ENCODE results near the gene FSTL5. TPM values are rescaled to one million over a fixed set of nuclear protein-coding genes. Genes with fewer than 3 reads are reported as not detected.

FSTL5 gene
- polyA plus RNA-seq, 4 donors: 0.19 to 0.36 TPM; not detected in 2

DNA sequence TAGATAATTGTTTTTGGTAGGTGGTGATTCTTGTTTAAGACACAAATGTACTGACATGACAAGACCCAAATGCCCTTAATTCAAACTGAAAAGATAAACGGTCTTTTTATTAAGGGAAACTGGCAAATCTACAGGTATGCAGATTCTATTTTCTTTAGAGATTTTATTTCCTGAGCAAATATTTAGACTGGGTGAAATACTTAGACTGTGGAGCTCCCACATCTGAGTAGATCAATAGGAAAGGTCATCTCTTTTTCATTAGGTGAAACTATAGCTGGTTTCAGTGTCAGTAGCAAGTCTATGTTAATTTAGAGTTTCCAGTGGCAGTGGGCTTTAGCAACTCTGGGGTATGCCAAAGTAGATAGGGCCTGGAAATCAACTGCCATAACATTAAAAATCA is 446.7 kb downstream of the FSTL5 start:
- no peaks in the 10 kb centered on the region for H3K36me3 ChIP-seq (ENCODE audit: control insufficient read depth in 3 of 3, insufficient read depth in 2 of 3, low read depth in 1 of 3, low read length in 3 of 3)
- H3K9me3 ChIP-seq (ENCODE audit: control insufficient read depth in 2 of 2, insufficient read depth in 1 of 2, low read depth in 1 of 2, low read length in 1 of 2): no peaks in the 10 kb centered on the region
- DNase-seq: no peak
- H3K4me1 ChIP-seq (ENCODE audit: control insufficient read depth in 3 of 3, insufficient read depth in 2 of 3, low read depth in 1 of 3, low read length in 2 of 3): no peaks in the 10 kb centered on the region
- WGBS, 3 donors: 16 to 63% (median 28%) methylated on average over 1 of the region's 1 CpG
- H3K4me3 ChIP-seq (ENCODE audit: low read depth in 1 of 3, low read length in 3 of 3): no peak overlapping the region
- no peak for FAIRE-seq
- H3K27ac ChIP-seq (ENCODE audit: low read depth in 1 of 3, low read length in 2 of 3): no peak overlapping the region
- no peaks in the 10 kb centered on the region for H3K27me3 ChIP-seq (ENCODE audit: control insufficient read depth in 3 of 3, insufficient read depth in 3 of 3, low read length in 3 of 3)

DNA sequence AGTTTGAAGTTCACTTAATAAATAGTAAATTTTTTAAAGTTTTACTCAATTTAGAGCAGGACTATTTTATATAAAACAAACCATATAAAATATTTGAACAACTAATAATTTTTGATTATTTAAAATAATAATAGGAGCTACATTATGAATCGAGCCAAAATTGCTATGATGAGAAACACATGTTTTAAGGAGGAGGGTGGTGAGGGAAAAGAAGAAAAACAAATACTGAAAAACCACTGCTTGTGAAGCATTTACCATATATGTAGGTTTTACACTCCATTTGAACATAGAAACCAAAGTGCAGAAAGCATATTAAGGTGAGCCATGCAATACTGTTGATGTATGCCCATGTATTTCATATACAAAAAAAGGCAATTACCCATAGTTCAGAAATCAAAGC is 448.9 kb downstream of the FSTL5 start:
- Histone ChIP-seq H3K36me3 (ENCODE audit: control insufficient read depth in 3 of 3, insufficient read depth in 2 of 3, low read depth in 1 of 3, low read length in 3 of 3) (no peaks in the 10 kb centered on the region), H3K9me3 (ENCODE audit: control insufficient read depth in 2 of 2, insufficient read depth in 1 of 2, low read depth in 1 of 2, low read length in 1 of 2) (no peaks in the 10 kb centered on the region), H3K27me3 (ENCODE audit: control insufficient read depth in 3 of 3, insufficient read depth in 3 of 3, low read length in 3 of 3) (no peaks in the 10 kb centered on the region), H3K4me3 (ENCODE audit: low read depth in 1 of 3, low read length in 3 of 3) (no peak overlapping the region), H3K27ac (ENCODE audit: low read depth in 1 of 3, low read length in 2 of 3) (no peak overlapping the region), H3K4me1 (ENCODE audit: control insufficient read depth in 3 of 3, insufficient read depth in 2 of 3, low read depth in 1 of 3, low read length in 2 of 3) (no peaks in the 10 kb centered on the region)
- DNase-seq (no peak), FAIRE-seq (no peak)
- 45 to 57% (median 54%) methylated on average over 1 of the region's 1 CpG for WGBS, 3 donors

DNA sequence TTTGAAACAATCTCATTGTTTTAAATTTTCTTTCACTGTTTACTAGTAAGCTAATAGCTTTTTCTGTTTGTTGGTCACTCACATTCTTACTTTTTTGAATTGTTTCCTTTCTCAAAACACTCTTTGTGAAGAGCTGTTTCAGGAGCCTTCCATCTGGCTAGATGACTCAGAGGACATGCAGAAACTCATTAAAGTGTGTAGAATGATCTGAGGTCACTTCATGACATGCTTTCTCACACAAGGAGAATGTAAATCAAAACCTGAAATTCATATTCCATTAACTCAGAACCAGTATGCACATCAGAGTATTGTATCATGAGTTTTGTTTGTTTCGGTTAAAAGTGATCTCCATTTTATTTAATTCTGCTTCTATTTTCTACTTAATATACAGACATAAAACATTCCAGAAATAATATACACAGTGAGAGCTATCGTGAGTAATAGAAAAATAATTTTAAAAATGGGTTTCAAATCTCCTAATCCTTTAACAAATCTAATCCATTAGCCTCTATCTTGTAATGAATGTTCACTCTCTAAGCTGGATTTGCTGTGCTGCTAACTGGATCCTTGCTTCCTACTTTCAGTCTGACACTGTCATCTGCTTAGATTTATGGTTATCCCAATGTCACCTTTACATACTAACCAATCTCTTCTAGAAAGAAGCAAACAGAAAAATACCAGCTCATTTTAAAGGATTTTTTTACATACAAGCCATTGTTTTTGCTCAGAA is 449.6 kb downstream of the FSTL5 start:
- no peaks in the 10 kb centered on the region for H3K27me3 ChIP-seq (ENCODE audit: control insufficient read depth in 3 of 3, insufficient read depth in 3 of 3, low read length in 3 of 3)
- H3K4me3 ChIP-seq (ENCODE audit: low read depth in 1 of 3, low read length in 3 of 3): no peak overlapping the region
- WGBS, 3 donors: 57 to 61% (median 57%) methylated on average over 2 of the region's 2 CpGs
- H3K36me3 ChIP-seq (ENCODE audit: control insufficient read depth in 3 of 3, insufficient read depth in 2 of 3, low read depth in 1 of 3, low read length in 3 of 3): no peaks in the 10 kb centered on the region
- H3K27ac ChIP-seq (ENCODE audit: low read depth in 1 of 3, low read length in 2 of 3): no peak overlapping the region
- DNase-seq (no peak), FAIRE-seq (no peak)
- H3K4me1 ChIP-seq (ENCODE audit: control insufficient read depth in 3 of 3, insufficient read depth in 2 of 3, low read depth in 1 of 3, low read length in 2 of 3): no peaks in the 10 kb centered on the region
- no peaks in the 10 kb centered on the region for H3K9me3 ChIP-seq (ENCODE audit: control insufficient read depth in 2 of 2, insufficient read depth in 1 of 2, low read depth in 1 of 2, low read length in 1 of 2)

DNA sequence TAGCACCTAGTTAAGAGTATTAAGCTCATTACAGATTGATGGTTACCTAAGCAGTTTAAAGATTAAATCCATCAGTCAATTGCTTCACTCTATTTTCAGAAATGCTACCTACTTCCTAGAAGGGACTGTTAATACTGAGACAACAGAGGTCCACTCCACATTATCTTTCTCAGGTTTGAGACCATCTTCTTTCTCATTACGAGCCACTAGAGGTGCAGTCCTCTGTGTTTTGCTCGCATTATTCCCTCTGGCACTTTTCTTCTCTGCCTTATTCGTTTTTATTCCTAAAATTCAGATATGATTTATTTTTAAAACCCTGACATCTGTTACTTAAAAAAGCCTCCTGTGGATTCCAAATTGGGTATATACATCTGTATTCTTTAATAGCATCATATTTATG is 459.1 kb downstream of the FSTL5 start:
- FAIRE-seq (no peak), DNase-seq (no peak)
- 24 to 29% (median 25%) methylated on average over 3 of the region's 3 CpGs for WGBS, 3 donors
- Histone ChIP-seq H3K36me3 (ENCODE audit: control insufficient read depth in 3 of 3, insufficient read depth in 2 of 3, low read depth in 1 of 3, low read length in 3 of 3) (no peaks in the 10 kb centered on the region), H3K4me1 (ENCODE audit: control insufficient read depth in 3 of 3, insufficient read depth in 2 of 3, low read depth in 1 of 3, low read length in 2 of 3) (no peaks in the 10 kb centered on the region), H3K9me3 (ENCODE audit: control insufficient read depth in 2 of 2, insufficient read depth in 1 of 2, low read depth in 1 of 2, low read length in 1 of 2) (no peaks in the 10 kb centered on the region), H3K27ac (ENCODE audit: low read depth in 1 of 3, low read length in 2 of 3) (no peak overlapping the region), H3K27me3 (ENCODE audit: control insufficient read depth in 3 of 3, insufficient read depth in 3 of 3, low read length in 3 of 3) (no peaks in the 10 kb centered on the region), H3K4me3 (ENCODE audit: low read depth in 1 of 3, low read length in 3 of 3) (no peak overlapping the region)

DNA sequence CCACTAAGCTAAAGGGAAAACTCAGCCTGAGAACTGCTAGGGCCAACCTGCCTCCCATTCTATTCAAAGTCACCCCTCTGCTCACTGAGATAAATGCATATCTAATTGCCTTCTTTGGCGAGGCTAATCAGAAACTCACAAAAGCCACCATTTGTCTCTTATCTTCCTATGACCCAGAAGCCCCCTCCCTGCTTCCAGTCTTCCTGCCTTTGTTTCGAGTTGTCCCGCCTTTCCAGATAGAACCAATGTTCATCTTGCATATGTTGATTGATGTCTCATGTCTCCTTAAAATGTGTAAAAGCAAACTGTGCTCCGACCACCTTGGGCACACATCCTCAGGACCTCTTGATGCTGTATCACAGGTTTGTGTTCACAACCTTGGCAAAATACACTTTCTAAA is 459.8 kb downstream of the FSTL5 start:
- Histone ChIP-seq H3K9me3 (ENCODE audit: control insufficient read depth in 2 of 2, insufficient read depth in 1 of 2, low read depth in 1 of 2, low read length in 1 of 2) (no peaks in the 10 kb centered on the region), H3K4me3 (ENCODE audit: low read depth in 1 of 3, low read length in 3 of 3) (no peak overlapping the region), H3K36me3 (ENCODE audit: control insufficient read depth in 3 of 3, insufficient read depth in 2 of 3, low read depth in 1 of 3, low read length in 3 of 3) (no peaks in the 10 kb centered on the region), H3K27ac (ENCODE audit: low read depth in 1 of 3, low read length in 2 of 3) (no peak overlapping the region), H3K4me1 (ENCODE audit: control insufficient read depth in 3 of 3, insufficient read depth in 2 of 3, low read depth in 1 of 3, low read length in 2 of 3) (no peaks in the 10 kb centered on the region), H3K27me3 (ENCODE audit: control insufficient read depth in 3 of 3, insufficient read depth in 3 of 3, low read length in 3 of 3) (no peaks in the 10 kb centered on the region)
- 52 to 68% (median 52%) methylated on average over 4 of the region's 4 CpGs for WGBS, 3 donors
- FAIRE-seq (no peak), DNase-seq (no peak)

DNA sequence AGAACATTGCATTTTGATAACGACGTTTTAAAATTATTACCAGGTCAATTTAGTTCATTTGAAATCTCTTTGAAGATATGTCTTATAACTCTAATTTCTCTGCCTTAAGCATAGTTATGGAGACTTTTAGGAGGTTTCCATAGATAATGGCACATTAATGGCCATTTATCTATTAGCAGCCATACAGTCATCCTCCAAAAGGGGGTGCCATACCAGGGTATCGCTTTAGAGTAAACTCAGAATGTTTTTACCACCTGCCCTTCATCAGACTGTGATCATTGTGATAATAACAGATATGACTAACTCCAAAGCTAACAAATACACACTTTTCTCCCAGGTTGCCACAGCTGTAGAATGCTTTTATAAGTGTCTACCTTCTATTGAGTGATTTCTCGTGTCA is 461.5 kb downstream of the FSTL5 start:
- no peak for DNase-seq
- no peak overlapping the region for H3K4me3 ChIP-seq (ENCODE audit: low read depth in 1 of 3, low read length in 3 of 3)
- H3K27ac ChIP-seq (ENCODE audit: low read depth in 1 of 3, low read length in 2 of 3): no peak overlapping the region
- no peaks in the 10 kb centered on the region for H3K36me3 ChIP-seq (ENCODE audit: control insufficient read depth in 3 of 3, insufficient read depth in 2 of 3, low read depth in 1 of 3, low read length in 3 of 3)
- 65 to 77% (median 70%) methylated on average over 4 of the region's 4 CpGs for WGBS, 3 donors
- FAIRE-seq: no peak
- H3K27me3 ChIP-seq (ENCODE audit: control insufficient read depth in 3 of 3, insufficient read depth in 3 of 3, low read length in 3 of 3): no peaks in the 10 kb centered on the region
- H3K9me3 ChIP-seq (ENCODE audit: control insufficient read depth in 2 of 2, insufficient read depth in 1 of 2, low read depth in 1 of 2, low read length in 1 of 2): no peaks in the 10 kb centered on the region
- H3K4me1 ChIP-seq (ENCODE audit: control insufficient read depth in 3 of 3, insufficient read depth in 2 of 3, low read depth in 1 of 3, low read length in 2 of 3): no peaks in the 10 kb centered on the region

DNA sequence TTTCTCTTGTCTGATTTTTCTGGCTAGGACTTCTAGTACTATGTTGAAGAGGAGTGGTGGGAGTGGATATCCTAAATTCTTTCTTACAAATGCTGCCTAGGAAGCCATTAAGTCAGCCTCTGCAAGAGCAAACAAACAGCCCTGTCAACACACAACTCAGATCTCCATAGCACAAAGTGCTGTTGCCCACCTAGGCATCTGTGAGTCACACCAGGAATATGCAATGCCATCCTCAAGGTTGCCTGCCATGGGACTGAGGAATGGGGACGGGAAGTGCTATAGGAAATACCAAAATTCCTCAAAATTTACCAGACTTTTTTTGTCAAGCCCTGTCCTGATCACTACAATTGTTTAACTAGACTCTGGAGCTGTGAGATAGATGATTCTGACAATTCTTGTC is 466.9 kb downstream of the FSTL5 start:
- FAIRE-seq: no peak
- WGBS, 3 donors: 23 to 64% (median 29%) methylated on average over 1 of the region's 1 CpG

DNA sequence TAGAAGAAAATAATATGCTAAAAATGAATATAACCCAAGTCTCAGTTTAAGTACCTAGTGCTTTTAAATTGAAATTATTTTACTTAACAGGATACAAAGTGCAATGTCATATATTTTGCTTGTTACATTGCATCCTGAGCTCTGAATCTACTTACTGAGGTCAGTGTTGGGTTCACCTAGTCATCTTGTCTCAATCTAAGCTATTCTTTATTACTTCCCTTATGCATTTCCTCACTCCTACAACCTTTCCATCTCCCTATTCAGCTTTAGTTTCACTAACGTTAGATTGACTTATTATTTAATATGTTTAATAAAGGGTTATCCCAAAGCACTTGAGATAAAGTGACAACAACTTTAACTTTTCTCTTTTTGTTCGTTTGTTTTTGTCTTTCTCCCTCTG is 483.7 kb downstream of the FSTL5 start:
- no peak for DNase-seq
- WGBS, 3 donors: 20 to 24% (median 20%) methylated on average over 2 of the region's 2 CpGs
- H3K4me1 ChIP-seq (ENCODE audit: control insufficient read depth in 3 of 3, insufficient read depth in 2 of 3, low read depth in 1 of 3, low read length in 2 of 3): no peaks in the 10 kb centered on the region
- no peaks in the 10 kb centered on the region for H3K36me3 ChIP-seq (ENCODE audit: control insufficient read depth in 3 of 3, insufficient read depth in 2 of 3, low read depth in 1 of 3, low read length in 3 of 3)
- H3K4me3 ChIP-seq (ENCODE audit: low read depth in 1 of 3, low read length in 3 of 3): no peak overlapping the region
- no peak overlapping the region for H3K27ac ChIP-seq (ENCODE audit: low read depth in 1 of 3, low read length in 2 of 3)
- no peaks in the 10 kb centered on the region for H3K9me3 ChIP-seq (ENCODE audit: control insufficient read depth in 2 of 2, insufficient read depth in 1 of 2, low read depth in 1 of 2, low read length in 1 of 2)
- no peak for FAIRE-seq
- H3K27me3 ChIP-seq (ENCODE audit: control insufficient read depth in 3 of 3, insufficient read depth in 3 of 3, low read length in 3 of 3): no peaks in the 10 kb centered on the region

More for the DNA sequence above, 466.9 kb downstream of the FSTL5 start:
- H3K4me3 ChIP-seq (ENCODE audit: low read depth in 1 of 3, low read length in 3 of 3): no peak overlapping the region
- no peak overlapping the region for H3K27ac ChIP-seq (ENCODE audit: low read depth in 1 of 3, low read length in 2 of 3)
- no peaks in the 10 kb centered on the region for H3K27me3 ChIP-seq (ENCODE audit: control insufficient read depth in 3 of 3, insufficient read depth in 3 of 3, low read length in 3 of 3)
- no peaks in the 10 kb centered on the region for H3K4me1 ChIP-seq (ENCODE audit: control insufficient read depth in 3 of 3, insufficient read depth in 2 of 3, low read depth in 1 of 3, low read length in 2 of 3)
- H3K9me3 ChIP-seq (ENCODE audit: control insufficient read depth in 2 of 2, insufficient read depth in 1 of 2, low read depth in 1 of 2, low read length in 1 of 2): no peaks in the 10 kb centered on the region
- no peaks in the 10 kb centered on the region for H3K36me3 ChIP-seq (ENCODE audit: control insufficient read depth in 3 of 3, insufficient read depth in 2 of 3, low read depth in 1 of 3, low read length in 3 of 3)
- DNase-seq: no peak

DNA sequence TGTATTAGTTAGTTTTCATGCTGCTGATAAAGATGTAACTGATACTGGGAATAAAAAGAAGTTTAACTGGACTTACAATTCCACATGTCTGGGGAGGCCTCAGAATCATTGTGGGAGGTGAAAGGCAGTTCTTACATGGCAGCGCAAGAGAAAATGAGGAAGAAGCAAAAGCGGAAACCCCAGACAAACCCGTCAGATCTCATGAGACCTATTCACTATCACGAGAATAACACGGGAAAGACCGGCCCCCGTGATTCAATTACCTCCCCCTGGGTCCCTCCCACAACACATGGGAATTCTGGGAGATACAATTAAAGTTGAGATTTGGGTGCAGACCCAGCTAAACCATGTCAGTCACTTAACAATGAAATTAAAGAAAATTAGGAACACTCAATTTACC is 499.1 kb downstream of the FSTL5 start:
- no peak overlapping the region for H3K27ac ChIP-seq (ENCODE audit: low read depth in 1 of 3, low read length in 2 of 3)
- no peak overlapping the region for H3K4me3 ChIP-seq (ENCODE audit: low read depth in 1 of 3, low read length in 3 of 3)
- H3K4me1 ChIP-seq (ENCODE audit: control insufficient read depth in 3 of 3, insufficient read depth in 2 of 3, low read depth in 1 of 3, low read length in 2 of 3): no peaks in the 10 kb centered on the region
- WGBS, 3 donors: 87 to 95% (median 90%) methylated on average over 7 of the region's 7 CpGs
- H3K36me3 ChIP-seq (ENCODE audit: control insufficient read depth in 3 of 3, insufficient read depth in 2 of 3, low read depth in 1 of 3, low read length in 3 of 3): no peaks in the 10 kb centered on the region
- H3K27me3 ChIP-seq (ENCODE audit: control insufficient read depth in 3 of 3, insufficient read depth in 3 of 3, low read length in 3 of 3): no peaks in the 10 kb centered on the region
- no peak for FAIRE-seq
- H3K9me3 ChIP-seq (ENCODE audit: control insufficient read depth in 2 of 2, insufficient read depth in 1 of 2, low read depth in 1 of 2, low read length in 1 of 2): no peaks in the 10 kb centered on the region
- no peak for DNase-seq
